Globus pallidus (tissue), 1 donor: Measurements from ENCODE around the gene ERN1.

Experiments used
- DNase-seq: peaks from one replicate; pipeline ENCODE4 v3.0.0-alpha.2; 2015; ENCODE audit warnings: low spot score

ERN1 gene

GRCh38 chr17:64157669-64158180 is 27.8 kb upstream of the ERN1 start:
- no peak for DNase-seq

DNA sequence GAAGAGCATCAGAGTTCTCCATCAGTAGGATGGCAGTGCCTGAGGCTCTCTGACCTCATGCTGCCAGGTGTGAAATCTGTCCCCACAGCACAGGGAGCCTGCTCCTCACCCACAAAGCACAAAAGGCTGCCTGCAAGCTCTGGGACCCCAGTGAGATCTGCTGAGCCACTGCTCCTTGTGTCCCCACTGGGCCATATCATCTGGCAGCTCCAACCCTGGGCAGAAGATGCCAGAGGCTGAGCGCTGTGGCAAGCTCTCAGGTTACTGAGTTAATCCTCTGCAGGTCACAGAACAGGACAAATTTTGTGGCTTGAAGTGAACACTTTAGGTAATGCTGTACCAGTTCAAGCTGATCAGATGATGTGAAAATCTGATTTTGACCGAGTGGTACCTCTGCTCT is 26.7 kb upstream of the ERN1 start:
- no peak for DNase-seq

DNA sequence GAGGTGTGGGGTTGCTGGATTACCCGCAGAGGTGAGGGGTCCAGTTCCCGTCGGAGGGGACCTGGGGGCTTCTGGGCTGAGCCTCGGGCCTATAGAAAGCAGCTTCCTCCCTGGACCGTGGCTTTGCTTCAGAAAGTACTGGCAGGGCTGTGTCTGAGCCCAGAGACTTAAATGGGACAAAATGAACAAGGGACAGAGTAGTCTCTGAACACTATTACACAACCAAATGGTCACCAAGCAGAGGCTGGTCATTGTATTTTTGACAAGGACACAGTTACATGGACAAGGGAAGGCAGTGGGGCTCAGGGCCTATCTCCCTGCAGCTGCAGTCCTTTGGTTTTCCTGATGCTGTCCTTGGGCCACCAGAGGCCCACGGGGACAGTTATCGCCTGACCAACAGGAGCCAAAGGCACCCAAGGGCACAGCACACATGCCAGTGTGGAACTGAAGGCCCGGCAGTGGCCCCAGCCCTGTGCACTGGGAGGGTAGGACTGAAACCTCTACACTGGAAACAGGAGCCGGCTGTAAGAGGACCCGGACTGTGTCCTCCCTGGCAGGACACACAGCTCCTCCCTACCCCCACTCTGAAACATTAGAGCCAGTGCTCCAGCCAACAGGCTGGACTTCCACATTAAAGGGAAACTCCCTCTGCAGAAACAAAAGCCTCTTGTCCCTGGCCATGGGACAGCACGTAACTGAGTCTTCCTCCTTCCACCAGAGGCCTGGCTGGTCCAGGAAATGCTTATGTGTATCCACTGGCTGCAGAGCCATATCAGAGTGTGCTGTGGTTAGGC is 26.0 kb upstream of the ERN1 start:
- DNase-seq: peak; percentile 97

DNA sequence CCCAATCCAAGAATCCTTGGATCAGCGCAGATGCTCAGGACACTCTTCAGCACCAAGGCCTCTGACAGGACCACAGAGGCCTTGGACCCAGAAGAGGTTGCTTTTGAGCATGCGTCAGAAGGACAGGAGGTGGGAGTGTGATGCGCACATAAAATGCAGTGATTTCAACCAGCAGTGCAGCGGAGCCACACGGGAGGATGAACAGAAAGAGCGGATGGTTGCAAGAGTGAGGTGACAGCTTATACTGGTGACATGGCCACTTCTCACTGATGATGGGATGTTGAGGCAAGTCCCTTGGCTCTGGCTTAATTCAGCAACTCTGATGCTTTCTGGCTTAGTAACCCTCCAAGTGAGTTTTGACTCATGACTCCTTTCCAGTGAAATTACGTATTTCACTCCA is 25.2 kb upstream of the ERN1 start:
- DNase-seq: no peak

DNA sequence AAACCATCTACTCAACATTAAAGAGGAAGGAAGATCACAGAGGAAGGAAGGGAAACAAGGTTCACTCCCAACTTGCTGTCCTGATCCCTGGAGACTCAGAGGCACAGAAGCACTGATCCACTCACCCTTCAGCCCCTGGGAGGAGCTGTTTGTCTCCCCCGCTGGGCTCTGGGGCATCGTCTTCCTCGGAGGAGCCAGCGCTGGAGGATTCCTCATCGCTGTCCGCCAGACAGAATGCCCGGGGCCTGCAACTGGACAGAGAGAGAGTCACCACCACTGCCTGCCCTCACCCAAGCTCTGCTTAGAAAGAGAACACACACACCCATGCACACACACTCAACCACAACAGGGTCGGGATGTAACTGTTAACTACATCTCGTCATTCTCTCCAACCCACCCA is 24.8 kb upstream of the ERN1 start:
- DNase-seq: peak; percentile 64

- no peak for DNase-seq
Measured at GRCh38 chr17:64154313-64154695, 24.4 kb upstream of the ERN1 start.

- DNase-seq: no peak
Measured at GRCh38 chr17:64153565-64154312, 23.8 kb upstream of the ERN1 start.

DNA sequence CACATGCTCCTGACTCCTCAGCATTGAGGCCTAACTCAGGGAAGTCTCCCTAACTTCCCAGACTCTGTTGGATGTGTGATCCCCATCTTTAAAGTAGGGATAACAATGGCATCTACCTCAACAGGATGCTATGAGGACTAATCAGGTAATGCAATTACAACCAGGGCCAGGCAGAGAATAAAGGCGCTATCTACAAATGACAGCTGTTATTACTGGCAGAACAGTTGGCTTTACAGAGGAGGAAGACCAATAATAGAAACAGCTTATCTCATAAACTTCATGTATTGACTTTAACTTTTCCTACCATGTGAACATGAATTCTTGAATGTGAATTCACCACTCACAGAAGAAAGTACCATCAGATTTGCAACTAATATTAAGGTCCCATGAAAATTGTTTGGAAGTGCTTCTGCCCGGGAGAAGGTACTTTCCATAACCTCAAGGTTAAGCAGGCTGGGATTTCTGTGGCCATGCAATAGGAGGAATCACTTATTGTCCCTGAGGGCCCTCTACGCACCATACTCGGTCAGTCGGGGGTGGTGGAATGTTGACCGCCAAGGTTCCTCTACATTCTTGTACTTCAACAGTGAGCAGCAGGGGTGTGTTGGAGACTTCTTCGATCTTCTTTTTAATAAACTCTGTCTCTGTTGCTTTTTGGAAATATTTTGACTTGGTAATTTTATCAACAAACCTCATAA is 22.6 kb upstream of the ERN1 start:
- DNase-seq: no peak

DNA sequence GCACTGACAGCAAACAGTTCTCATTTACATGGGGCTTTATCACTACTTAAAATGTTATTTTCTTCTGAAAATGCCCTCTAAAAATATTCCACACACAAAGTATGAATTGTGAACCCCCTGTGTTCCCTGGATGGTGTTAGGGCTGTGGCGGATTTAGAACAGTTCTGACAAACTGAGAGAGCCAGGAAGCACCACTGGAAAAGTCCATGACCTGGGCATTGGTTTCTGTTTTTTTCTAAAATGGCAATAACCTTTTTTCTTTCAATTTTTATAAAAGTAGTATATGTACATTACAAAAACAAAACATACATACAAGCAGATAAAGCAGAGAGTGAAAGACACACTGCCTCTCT is 21.0 kb upstream of the ERN1 start:
- no peak for DNase-seq

DNA sequence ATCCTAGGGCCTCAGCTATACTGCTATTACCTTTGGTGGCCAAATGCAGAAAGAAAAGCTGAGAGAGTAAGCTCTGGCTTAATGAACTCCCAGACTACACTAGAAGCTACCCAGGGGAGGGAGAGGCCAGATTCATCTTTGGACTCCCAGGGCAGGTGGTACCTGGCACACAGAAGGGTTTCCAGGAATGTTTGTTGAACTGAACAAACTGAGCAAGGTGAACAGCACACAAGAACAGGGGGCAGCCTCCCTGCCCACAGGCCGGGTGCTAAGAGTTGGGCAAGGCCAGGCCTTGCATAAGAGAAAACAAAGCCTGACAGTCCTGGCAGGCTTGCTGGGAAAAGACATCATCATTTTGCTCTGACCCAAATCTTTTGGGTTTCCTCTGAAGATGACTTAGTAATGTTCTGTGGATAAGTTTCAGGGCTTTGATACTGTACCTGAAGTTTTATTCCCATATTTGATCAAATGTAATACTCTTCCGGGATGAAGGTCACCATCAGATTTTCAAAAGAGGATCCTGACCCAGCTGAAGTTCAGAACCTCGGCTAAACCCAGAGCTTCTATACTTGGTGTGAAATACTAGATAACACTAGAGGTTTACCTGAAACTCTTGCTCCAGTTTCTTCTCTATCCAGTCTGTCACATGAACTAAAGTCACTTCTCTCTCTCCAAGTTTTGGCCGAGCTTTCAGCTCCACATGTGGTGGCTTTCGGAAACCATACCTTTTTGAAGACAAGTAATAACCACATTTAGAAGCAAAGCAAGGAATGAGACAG is 20.5 kb upstream of the ERN1 start:
- no peak for DNase-seq

GRCh38 chr17:64149196-64149595 is 19.3 kb upstream of the ERN1 start:
- no peak for DNase-seq

- DNase-seq: peak; percentile 63
Measured at GRCh38 chr17:64148699-64149098, 18.8 kb upstream of the ERN1 start.

DNA sequence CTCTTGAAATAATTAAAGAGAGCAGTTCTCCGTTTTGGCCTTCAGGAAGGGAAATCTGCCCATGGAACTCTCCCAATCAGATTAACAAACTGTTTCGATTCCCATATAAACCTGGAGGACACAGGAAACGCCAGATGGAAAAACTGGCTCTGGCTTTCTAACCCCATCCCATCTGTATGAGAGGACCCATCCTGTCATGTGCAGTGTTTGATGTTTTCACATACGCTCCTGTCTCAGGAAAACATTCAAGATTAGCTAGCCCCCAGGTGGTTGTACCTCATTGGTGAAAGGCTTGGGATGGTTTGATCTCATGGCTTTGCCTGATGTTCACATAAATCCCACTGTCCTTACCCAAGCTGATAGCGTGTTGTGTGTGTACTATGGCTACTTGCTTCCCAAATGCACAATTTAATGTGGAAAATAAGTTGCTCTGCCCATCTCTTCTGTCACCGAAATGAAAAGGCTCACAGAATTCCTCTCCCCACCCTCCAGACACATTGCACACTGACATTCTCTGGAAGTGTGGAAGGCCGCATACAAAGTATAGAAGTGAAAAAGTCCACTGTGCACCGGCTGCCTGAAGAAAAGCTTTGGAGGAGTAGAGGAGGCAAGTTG is 18.2 kb upstream of the ERN1 start:
- no peak for DNase-seq

GRCh38 chr17:64147110-64148016 is 17.4 kb upstream of the ERN1 start:
- no peak for DNase-seq

DNA sequence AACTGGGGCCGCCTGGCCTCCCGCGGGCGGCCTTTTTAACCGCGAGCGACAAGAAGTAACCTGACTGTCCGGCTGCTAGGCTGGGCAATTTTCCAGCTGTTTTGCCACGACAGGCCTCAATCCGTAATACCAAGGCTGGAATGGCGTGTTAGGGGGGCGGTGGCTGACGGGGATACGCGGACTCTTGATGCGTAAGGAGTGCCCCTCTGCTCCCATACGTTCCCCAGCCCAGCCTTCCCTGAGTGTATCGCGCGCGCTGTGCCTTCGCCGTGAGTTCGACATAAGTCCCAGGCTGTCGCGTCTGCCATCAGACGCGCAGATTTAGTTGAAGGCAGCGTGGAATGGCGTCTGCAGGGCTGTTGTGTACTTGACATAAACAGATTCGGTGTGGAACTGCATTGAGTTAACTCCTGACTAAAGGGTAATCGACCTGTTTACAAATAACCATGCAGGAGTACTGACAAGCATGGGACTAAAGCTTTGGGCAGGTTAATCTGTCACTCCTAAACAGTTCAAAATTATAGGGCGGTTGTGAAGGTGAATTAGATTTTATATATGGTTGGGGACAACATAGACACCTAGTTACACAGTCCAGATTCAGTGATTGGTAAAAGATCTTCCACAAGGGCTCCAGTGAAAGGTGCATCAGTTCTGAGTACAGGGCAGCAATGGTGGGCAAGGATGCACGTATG is 16.6 kb upstream of the ERN1 start:
- DNase-seq: peak; percentile 67

DNA sequence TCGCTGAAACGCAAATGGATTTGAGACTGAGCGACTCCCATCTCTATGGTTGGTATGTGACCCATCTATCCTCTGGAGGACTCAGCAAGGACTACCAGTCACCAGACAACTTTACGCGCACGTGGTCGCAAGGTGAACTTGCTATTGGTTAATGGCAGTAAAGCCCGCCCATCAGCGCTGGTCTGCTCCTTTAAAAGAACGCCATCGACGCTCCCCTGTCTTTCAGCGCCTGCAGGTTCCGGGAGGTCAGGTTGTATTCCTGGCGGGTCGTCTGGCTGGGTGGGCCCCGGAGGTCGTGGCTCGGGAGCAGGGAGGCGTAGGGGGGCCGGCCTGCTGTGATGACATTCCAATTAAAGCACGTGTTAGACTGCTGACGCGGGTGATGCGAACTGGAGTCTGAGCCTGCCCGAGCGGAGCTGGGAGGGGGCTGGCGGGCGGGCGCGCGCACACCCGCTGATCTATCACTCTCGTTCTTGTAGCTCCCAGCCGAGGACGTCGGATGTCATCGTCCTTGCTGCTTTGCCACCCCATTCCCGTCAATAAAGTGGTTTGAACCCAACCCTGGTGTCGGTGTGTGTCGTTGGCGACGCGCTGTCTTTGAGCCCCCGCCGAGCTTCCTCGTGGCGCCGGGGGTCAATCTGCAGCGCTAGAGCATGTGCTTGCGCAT is 15.9 kb upstream of the ERN1 start:
- DNase-seq: peak; percentile 99

- DNase-seq: no peak
Measured at GRCh38 chr17:64145375-64145750, 15.4 kb upstream of the ERN1 start.

GRCh38 chr17:64139542-64139941 is 9.6 kb upstream of the ERN1 start:
- no peak for DNase-seq

DNA sequence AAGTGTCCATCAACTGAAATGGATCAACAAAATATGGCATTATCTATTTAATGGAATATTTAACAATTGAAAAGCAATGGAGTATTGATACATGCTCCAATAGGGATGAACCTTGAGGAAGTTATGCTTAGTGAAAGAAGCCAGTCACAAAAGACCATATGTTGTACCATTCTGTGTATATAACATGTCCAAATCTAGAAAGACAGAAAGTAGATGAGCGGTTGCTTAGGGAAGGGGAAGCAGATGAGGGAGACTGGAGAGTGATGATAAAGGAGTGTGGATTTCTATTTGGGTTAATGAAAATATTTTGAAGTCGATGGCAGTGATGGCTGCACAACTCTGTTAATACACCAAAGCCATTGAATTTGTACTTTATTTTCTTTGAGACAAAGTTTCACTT is 8.5 kb upstream of the ERN1 start:
- no peak for DNase-seq
